ENCODE data around the gene UNC50.

Gene UNC50, protein sequence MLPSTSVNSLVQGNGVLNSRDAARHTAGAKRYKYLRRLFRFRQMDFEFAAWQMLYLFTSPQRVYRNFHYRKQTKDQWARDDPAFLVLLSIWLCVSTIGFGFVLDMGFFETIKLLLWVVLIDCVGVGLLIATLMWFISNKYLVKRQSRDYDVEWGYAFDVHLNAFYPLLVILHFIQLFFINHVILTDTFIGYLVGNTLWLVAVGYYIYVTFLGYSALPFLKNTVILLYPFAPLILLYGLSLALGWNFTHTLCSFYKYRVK

DNA sequence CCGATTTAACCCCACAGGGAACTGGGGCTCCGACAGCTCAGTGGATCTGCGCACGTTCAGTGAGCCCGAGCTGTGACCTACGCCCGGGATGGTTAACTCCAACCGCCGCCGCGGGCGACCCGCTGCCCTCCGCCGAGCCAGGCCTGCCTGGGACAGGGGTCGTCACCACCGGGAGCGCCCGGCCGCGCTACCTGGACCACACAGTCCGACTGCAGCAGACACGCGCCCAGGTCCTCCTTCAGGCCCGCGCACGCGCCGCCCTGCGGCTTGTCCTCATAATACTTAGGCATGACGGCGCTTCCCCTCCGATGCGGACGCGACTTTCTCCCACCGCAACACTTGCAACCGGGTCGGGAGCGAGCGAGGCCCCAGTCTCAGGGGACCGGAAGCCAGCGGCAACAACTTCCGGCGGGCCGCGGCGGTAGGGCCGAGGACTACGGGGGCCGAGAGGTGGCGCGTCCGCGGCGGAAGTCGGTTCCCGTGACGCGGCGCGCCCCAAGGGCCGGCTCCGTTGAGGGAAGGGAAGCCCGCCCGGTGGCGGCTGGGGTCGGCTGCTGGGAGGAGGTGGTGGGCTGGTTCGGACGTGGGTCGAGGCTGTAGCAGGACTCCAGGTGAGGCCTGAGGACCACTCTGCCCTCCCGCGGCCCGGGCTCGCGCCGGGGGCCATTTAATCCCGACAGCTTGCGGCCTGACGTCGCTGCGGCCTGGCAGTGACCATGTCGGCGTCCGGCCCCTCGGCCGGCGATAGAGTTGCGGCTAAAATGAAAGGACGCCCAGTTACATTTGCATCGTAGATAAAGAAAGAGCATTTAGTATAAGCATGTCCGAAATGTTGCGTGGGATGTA is at the start of gene UNC50, which contains the start of gene COA5:
UNC50 (plus strand) TSS at position 474 of the 846 bp plus-strand sequence. CDS start 1,171 bp downstream, outside the sequence.
COA5 (minus strand) TSS at position 397 of the 846 bp plus-strand sequence; CDS start at position 290, 107 bp downstream.
- H3K27me3 ChIP-seq (ENCODE audit: insufficient read depth, low read depth, severe bottlenecking): no peaks in the 10 kb centered on the region
- TF ChIP-seq, protein P1, sequence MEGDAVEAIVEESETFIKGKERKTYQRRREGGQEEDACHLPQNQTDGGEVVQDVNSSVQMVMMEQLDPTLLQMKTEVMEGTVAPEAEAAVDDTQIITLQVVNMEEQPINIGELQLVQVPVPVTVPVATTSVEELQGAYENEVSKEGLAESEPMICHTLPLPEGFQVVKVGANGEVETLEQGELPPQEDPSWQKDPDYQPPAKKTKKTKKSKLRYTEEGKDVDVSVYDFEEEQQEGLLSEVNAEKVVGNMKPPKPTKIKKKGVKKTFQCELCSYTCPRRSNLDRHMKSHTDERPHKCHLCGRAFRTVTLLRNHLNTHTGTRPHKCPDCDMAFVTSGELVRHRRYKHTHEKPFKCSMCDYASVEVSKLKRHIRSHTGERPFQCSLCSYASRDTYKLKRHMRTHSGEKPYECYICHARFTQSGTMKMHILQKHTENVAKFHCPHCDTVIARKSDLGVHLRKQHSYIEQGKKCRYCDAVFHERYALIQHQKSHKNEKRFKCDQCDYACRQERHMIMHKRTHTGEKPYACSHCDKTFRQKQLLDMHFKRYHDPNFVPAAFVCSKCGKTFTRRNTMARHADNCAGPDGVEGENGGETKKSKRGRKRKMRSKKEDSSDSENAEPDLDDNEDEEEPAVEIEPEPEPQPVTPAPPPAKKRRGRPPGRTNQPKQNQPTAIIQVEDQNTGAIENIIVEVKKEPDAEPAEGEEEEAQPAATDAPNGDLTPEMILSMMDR (IDR thresholded peaks at IDR 0.05; ENCODE audit: low read depth, low read length): no peak
- DNase-seq: peak; percentile 89
- peaks cover 37% of the 10 kb centered on the region for H3K36me3 ChIP-seq
- H3K27ac ChIP-seq: peak within 1 kb of the TSS; percentile 87
- H3K9me3 ChIP-seq (ENCODE audit: severe bottlenecking): no peaks in the 10 kb centered on the region
- H3K4me3 ChIP-seq (ENCODE audit: low read depth, low read length): peak within 1 kb of the TSS; percentile 73

DNA sequence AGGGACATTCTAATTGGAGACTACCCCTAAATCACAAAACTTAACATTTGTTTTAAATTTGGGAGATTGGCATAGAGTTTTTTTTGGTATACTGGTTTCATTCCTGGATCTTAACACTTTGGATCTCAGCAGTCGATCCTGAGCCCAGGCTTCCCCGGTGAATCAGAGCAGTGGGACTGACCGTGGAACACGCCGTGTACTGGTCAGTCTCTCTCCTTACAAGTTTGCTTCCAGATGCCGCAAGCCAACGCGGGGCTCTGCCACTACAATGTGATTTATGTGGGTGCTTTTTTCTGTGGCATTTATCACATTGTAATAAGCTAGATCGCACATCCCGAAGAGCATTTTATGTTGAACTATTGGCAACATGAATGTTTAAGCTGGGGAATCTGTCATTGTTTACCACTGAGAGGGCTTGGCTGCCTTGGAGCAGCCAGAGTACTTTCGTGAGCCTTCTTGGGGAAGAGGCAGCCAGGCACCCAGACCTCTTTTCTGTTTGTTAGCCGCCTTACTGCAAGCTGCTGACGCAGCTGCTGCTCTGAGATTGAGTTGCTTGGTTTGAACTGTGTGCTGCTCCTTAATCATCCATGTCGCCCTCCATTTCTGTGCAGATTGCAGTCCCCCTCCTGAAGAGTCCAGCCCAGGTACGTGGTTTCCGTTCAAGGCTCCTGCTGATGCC is 49.4 kb upstream of the UNC50 start:
- Histone ChIP-seq H3K27ac (no peak overlapping the region), H3K36me3 (peaks cover 4% of the 10 kb centered on the region; the same call in 1 of the 2 replicates), H3K9me3 (ENCODE audit: severe bottlenecking) (no peaks in the 10 kb centered on the region), H3K4me3 (ENCODE audit: low read depth, low read length) (no peak overlapping the region), H3K27me3 (ENCODE audit: insufficient read depth, low read depth, severe bottlenecking) (no peaks in the 10 kb centered on the region)
- DNase-seq: no peak
- TF ChIP-seq, protein P1 (IDR thresholded peaks at IDR 0.05; ENCODE audit: low read depth, low read length): no peak

DNA sequence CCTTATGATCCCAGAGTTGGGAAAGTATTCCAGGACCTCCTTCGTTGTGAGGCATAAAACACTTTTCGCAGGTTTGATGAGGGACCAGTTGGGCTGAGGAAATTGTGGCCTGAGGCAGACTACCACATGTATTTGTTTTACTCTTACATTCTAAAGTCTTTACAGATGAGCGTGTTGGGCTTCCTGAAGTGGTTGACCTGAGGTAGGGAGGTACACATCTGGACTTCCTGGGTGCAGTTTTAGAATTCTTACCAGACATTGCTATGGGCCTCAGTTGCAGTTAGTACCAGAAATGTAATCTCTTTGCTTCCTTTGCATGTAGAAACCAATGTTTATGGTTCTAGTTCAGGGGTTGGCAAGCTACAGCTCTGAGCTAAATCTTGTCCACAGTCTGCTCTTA is 48.8 kb upstream of the UNC50 start:
- Histone ChIP-seq H3K27ac (no peak overlapping the region), H3K9me3 (ENCODE audit: severe bottlenecking) (no peaks in the 10 kb centered on the region), H3K27me3 (ENCODE audit: insufficient read depth, low read depth, severe bottlenecking) (no peaks in the 10 kb centered on the region), H3K36me3 (peaks cover 5% of the 10 kb centered on the region; the same call in 1 of the 2 replicates), H3K4me3 (ENCODE audit: low read depth, low read length) (no peak overlapping the region)
- DNase-seq: no peak
- TF ChIP-seq, protein P1 (IDR thresholded peaks at IDR 0.05; ENCODE audit: low read depth, low read length): no peak

DNA sequence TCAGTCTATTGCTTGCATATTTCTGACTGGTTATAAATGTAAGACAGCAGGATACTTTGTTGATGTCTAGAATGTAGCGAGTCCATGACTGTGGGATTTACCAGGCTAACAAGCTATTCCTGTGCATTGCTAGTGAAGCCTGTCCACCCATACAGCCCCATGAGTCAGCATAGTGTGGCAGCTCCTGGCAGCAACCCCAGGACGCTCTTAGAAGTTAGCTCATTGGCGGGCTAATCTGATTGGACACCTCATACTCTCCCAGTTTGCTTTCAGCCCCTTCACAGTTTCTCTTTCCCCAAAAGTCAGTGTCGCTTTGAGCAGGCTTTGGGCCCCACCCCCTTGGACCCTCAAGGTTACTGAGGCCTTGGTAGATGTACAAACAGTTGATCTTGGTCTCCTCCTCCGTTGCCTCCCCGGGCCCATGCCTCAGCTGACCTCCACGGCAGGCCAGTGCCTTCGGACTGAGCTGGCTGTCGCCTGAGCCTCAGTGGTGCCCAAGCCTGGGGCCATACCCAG is 48.1 kb upstream of the UNC50 start:
- no peaks in the 10 kb centered on the region for H3K9me3 ChIP-seq (ENCODE audit: severe bottlenecking)
- DNase-seq: no peak
- H3K36me3 ChIP-seq: peaks cover 10% of the 10 kb centered on the region; the same call in 1 of the 2 replicates
- H3K27me3 ChIP-seq (ENCODE audit: insufficient read depth, low read depth, severe bottlenecking): no peaks in the 10 kb centered on the region
- H3K27ac ChIP-seq: no peak overlapping the region
- H3K4me3 ChIP-seq (ENCODE audit: low read depth, low read length): no peak overlapping the region
- TF ChIP-seq, protein P1 (IDR thresholded peaks at IDR 0.05; ENCODE audit: low read depth, low read length): no peak

DNA sequence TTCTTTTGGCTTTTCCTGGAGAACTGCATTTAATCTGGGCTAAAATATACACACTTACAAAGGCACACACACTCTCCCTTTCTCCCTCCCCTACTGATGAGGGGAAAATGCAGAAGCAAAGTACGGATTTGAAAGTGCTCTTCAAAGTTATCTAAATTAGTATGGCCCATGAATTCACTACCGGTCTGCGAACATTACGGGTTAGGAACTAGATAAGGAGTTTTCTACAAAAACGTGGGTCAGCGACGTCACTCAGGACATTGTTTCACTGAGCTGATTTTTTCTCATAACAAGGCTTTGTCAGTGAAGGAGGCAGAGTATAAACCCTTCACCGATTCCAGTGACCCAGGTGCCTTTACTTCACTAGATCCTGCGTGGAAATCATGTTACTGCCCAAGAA is 47.4 kb upstream of the UNC50 start:
- Histone ChIP-seq H3K36me3 (peaks cover 10% of the 10 kb centered on the region; the same call in 1 of the 2 replicates), H3K27me3 (ENCODE audit: insufficient read depth, low read depth, severe bottlenecking) (no peaks in the 10 kb centered on the region), H3K27ac (no peak overlapping the region), H3K4me3 (ENCODE audit: low read depth, low read length) (no peak overlapping the region), H3K9me3 (ENCODE audit: severe bottlenecking) (no peaks in the 10 kb centered on the region)
- TF ChIP-seq, protein P1 (IDR thresholded peaks at IDR 0.05; ENCODE audit: low read depth, low read length): no peak
- DNase-seq: no peak

All from WERI-Rb-1 (cell line).